Aorta (tissue), 5 donors: ENCODE results near the gene B3GALT5. TPM values are rescaled to one million over a fixed set of nuclear protein-coding genes. Genes with fewer than 3 reads are reported as not detected.
A peak's percentile ranks its signal among the peaks of the same experiment; 100 is the strongest.
"Not testable (repeated sequence)": the region's sequence is repeated elsewhere in the genome, so short reads cannot be mapped to it uniquely, and the experiment has no call there.

Experiments
- ATAC-seq: fragments of 200-7000 bp; cut with Tn5 transposase; one replicate; pipeline ENCODE4 v1.9.1; 2022; ENCODE audit warnings: moderate library complexity; ENCODE audit not compliant: low FRiP score
- DNase-seq, 2 donors: peaks; one replicate each; pipeline ENCODE4 v3.0.0-alpha.2; 2020
- H3K27ac ChIP-seq, 2 donors: one replicate each; pipeline ENCODE4 v1.5.1; 2013; ENCODE audit warnings: low read length in 2 of 2, mild to moderate bottlenecking in 2 of 2, moderate library complexity in 2 of 2, control low read depth in 1 of 2, inconsistent platforms in 1 of 2, low read depth in 1 of 2
- H3K27me3 ChIP-seq, 2 donors: one replicate each; pipeline ENCODE4 v1.6.1; 2013; ENCODE audit warnings: control low read depth in 1 of 2, low read length in 1 of 2, mild to moderate bottlenecking in 1 of 2, moderate library complexity in 1 of 2; ENCODE audit not compliant: insufficient read depth in 2 of 2, control insufficient read depth in 1 of 2
- H3K36me3 ChIP-seq, 2 donors: one replicate each; pipeline ENCODE4 v1.6.1; 2013; ENCODE audit warnings: control low read depth in 1 of 2, low read length in 1 of 2, mild to moderate bottlenecking in 1 of 2; ENCODE audit not compliant: insufficient read depth in 2 of 2, control insufficient read depth in 1 of 2
- H3K4me1 ChIP-seq, 2 donors: one replicate each; pipeline ENCODE4 v1.6.1; 2013; ENCODE audit warnings: low read length in 2 of 2, control low read depth in 1 of 2, mild to moderate bottlenecking in 1 of 2, moderate library complexity in 1 of 2; ENCODE audit not compliant: insufficient read depth in 2 of 2, control insufficient read depth in 1 of 2
- H3K4me3 ChIP-seq, 2 donors: one replicate each; pipeline ENCODE4 v1.5.1; 2013; ENCODE audit warnings: low read length in 2 of 2, control low read depth in 1 of 2, mild to moderate bottlenecking in 1 of 2
- H3K9me3 ChIP-seq: one replicate; pipeline ENCODE4 v1.6.1; 2013; ENCODE audit warnings: mild to moderate bottlenecking, low read length; ENCODE audit not compliant: control insufficient read depth
- WGBS, 2 donors: extraction: QIAGEN DNeasy Blood & Tissue Kit; methylation state at CpG; one replicate each; pipeline ENCODE4 v1.1.7; 2013; 5-methylcytosine and 5-hydroxymethylcytosine counted together
- intact Hi-C, 2 donors: fragments of 100-400 bp; cut with DNase I; formaldehyde crosslinking; loops; one replicate each; pipeline versions ENCODE4 v1.14.2 to v1.15.0; 2022
- polyA plus RNA-seq, 2 donors: library from polyadenylated mRNA; stranded (reverse); fragments of 200-250 nt; gene quantifications; one replicate each; pipeline ENCODE4 v1.2.3, GENCODE V29; 2013
- total RNA-seq, 2 donors: library from RNA; stranded (reverse); fragmentation: NEBNext Ultra II Directional; extraction: Animal tissue kit (Norgen Biotek cat#: 25700); gene quantifications; one replicate each; pipeline ENCODE4 v1.2.1, GENCODE V29; 2021
- donor health status: healthy with polysubstance abuse.
- donor health status: Bipolar disorder and iron deficiency.
- donor health status: DM: no; HTN: no; CAD: no.
- donor health status: DM: no; HTN: no; CAD: no.
- donor health status: DM: yes; HTN: yes; CAD: no.

Gene B3GALT5
- total and polyA plus RNA-seq, 4 donors = 0.10 to 0.50 (median 0.30) TPM

DNA sequence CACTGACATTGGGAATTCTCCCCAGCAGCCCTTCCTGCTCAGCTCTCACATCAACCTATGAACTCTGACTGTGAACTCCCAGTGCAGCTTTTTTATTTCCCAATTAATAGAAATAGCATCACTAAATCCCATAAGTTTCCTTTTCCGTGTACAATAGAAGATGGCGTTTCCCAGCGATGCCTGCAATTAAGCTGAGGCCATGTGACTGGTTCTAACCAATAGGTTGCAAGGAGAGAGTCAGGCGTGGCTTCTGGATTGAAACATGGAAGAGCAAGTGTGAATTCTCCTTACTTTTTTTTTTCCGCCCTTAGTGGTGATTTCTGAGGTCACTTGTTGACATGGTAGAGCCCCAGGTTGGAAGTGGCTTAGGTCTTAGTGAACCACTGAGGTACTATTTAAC, 73.3 kb downstream of the B3GALT5 start:
- Histone ChIP-seq H3K9me3 (no peaks in the 10 kb centered on the region), H3K27ac (no peak overlapping the region), H3K36me3 (no peaks in the 10 kb centered on the region), H3K4me3 (no peak overlapping the region), H3K4me1 (no peaks in the 10 kb centered on the region), H3K27me3 (no peaks in the 10 kb centered on the region)
- ATAC-seq = no peak
- DNase-seq = no peak
- 91 to 94% methylated on average over 5 of the region's 5 CpGs for WGBS, 2 donors
- intact Hi-C loops = no loop called here

GRCh38 chr21:39686646-39687468, 74.1 kb downstream of the B3GALT5 start:
- H3K27me3 ChIP-seq = no peaks in the 10 kb centered on the region

GRCh38 chr21:39688010-39688409, 75.3 kb downstream of the B3GALT5 start:
- WGBS, 2 donors = 67 to 87% methylated on average over 1 of the region's 1 CpG
- H3K4me3 ChIP-seq = no peak overlapping the region
- no peak for ATAC-seq
- no peaks in the 10 kb centered on the region for H3K36me3 ChIP-seq
- H3K4me1 ChIP-seq = no peaks in the 10 kb centered on the region
- no peaks in the 10 kb centered on the region for H3K27me3 ChIP-seq
- H3K27ac ChIP-seq = no peak overlapping the region
- no peak for DNase-seq
- intact Hi-C loops = no loop called here
- no peaks in the 10 kb centered on the region for H3K9me3 ChIP-seq

More at GRCh38 chr21:39686646-39687468, 74.1 kb downstream of the B3GALT5 start:
- Histone ChIP-seq H3K4me1 (no peaks in the 10 kb centered on the region), H3K9me3 (no peaks in the 10 kb centered on the region), H3K36me3 (no peaks in the 10 kb centered on the region), H3K27ac (no peak overlapping the region), H3K4me3 (no peak overlapping the region)
- 85 to 86% methylated on average over 15 of the region's 15 CpGs for WGBS, 2 donors
- ATAC-seq (no peak), DNase-seq (no peak)
- intact Hi-C loops = no loop called here

GRCh38 chr21:39689860-39690259, 77.1 kb downstream of the B3GALT5 start:
- intact Hi-C loops, H3K27me3 ChIP-seq, DNase-seq: not testable (repeated sequence)

DNA sequence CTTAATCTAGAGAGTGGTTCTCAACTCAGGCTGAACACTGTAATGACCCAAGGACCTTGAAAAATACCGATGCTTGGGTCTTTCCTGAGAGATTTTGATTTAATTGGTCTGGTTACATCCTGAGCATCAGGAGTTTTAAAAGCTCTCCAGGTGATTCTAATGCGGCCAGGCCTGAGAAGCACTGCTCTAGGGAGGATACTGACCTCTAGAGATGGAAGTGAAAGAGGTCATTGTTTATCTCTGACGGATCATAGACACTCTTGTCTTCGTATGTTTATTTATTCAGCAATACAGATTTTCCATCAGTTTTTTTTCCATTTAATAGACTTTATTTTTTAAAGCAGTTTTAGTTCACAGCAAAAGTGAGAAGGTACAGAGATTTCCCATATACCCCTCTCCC, 77.7 kb downstream of the B3GALT5 start:
- DNase-seq = no peak
- Histone ChIP-seq H3K27me3 (no peaks in the 10 kb centered on the region), H3K36me3 (no peaks in the 10 kb centered on the region), H3K4me1 (no peaks in the 10 kb centered on the region), H3K4me3 (no peak overlapping the region), H3K9me3 (no peaks in the 10 kb centered on the region), H3K27ac (no peak overlapping the region)
- no peak for ATAC-seq
- intact Hi-C loops = no loop called here
- 72 to 73% methylated on average over 4 of the region's 4 CpGs for WGBS, 2 donors

More at GRCh38 chr21:39689860-39690259, 77.1 kb downstream of the B3GALT5 start:
- not testable (repeated sequence) for H3K36me3 ChIP-seq, H3K9me3 ChIP-seq, H3K27ac ChIP-seq, H3K4me1 ChIP-seq, H3K4me3 ChIP-seq, ATAC-seq
- 84 to 97% methylated on average over 1 of the region's 1 CpG for WGBS, 2 donors

GRCh38 chr21:39694750-39695149, 82.0 kb downstream of the B3GALT5 start:
- Histone ChIP-seq H3K9me3 (peaks cover 1% of the 10 kb centered on the region), H3K4me3 (no peak overlapping the region), H3K27me3 (no peaks in the 10 kb centered on the region), H3K4me1 (no peaks in the 10 kb centered on the region), H3K27ac (no peak overlapping the region), H3K36me3 (no peaks in the 10 kb centered on the region)
- intact Hi-C loops = no loop called here
- ATAC-seq = no peak
- no peak for DNase-seq
- 70 to 76% methylated on average over 5 of the region's 5 CpGs for WGBS, 2 donors

DNA sequence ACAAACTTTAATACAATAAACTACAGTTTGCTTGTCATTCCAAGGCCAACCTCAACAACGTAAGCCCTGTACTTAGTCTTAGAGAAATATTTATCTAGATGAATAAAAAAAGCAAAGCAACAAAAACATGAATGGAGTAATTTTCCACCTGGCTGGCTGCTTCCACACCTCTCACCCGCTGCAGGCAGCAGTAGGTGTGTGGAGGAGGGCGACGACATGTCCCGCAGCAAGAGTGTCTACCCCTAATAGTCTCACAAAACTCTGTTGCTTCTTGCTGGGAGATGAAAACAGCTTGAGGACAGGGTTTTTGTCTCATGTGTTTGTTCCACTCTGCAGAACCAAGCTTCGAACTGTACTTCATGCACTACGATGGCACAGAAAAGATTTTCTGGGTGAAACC, 83.5 kb downstream of the B3GALT5 start:
- no peak overlapping the region for H3K4me3 ChIP-seq
- no peaks in the 10 kb centered on the region for H3K36me3 ChIP-seq
- no peaks in the 10 kb centered on the region for H3K4me1 ChIP-seq
- intact Hi-C loops = no loop called here
- DNase-seq (no peak), ATAC-seq (no peak)
- H3K27me3 ChIP-seq = no peaks in the 10 kb centered on the region
- no peak overlapping the region for H3K27ac ChIP-seq
- 87 to 91% methylated on average over 7 of the region's 7 CpGs for WGBS, 2 donors
- H3K9me3 ChIP-seq = peaks cover 1% of the 10 kb centered on the region

- no peak overlapping the region for H3K27ac ChIP-seq
- DNase-seq = peak in 1 of 2 donors; percentile 46
- intact Hi-C loops = no loop called here
- no peaks in the 10 kb centered on the region for H3K4me1 ChIP-seq
- H3K4me3 ChIP-seq = no peak overlapping the region
- H3K27me3 ChIP-seq = no peaks in the 10 kb centered on the region
- no peaks in the 10 kb centered on the region for H3K36me3 ChIP-seq
- no peak for ATAC-seq
- peaks cover 1% of the 10 kb centered on the region for H3K9me3 ChIP-seq
- 52 to 64% methylated on average over 4 of the region's 4 CpGs for WGBS, 2 donors
Observed at GRCh38 chr21:39696618-39697017, 83.9 kb downstream of the B3GALT5 start.

DNA sequence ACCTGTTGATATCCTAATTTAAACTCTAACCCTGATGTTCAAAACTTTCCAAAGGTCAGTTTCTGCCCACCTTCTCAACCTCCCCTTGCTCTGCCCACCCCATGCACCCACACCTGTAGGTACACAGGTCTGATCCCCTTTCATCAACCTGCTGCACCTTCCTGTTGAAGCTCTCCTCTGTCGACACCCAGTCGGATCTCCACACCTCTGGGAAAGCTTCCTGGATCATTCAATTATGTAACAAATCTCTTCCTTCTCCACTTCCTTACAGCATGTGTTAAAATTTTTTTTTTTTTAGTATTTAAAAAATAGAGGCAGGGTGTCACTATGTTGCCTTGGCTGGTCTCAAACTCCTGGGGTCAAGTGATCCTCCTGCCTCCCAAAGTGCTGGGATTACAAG, 87.6 kb downstream of the B3GALT5 start:
- Histone ChIP-seq H3K9me3 (peaks cover 8% of the 10 kb centered on the region), H3K4me3 (no peak overlapping the region), H3K36me3 (no peaks in the 10 kb centered on the region), H3K27me3 (no peaks in the 10 kb centered on the region), H3K27ac (no peak overlapping the region), H3K4me1 (no peaks in the 10 kb centered on the region)
- intact Hi-C loops = no loop called here
- ATAC-seq (no peak), DNase-seq (no peak)
- 84 to 87% methylated on average over 2 of the region's 2 CpGs for WGBS, 2 donors
